NCI-H2196 treated with DMSO at 0.1 percent for 48 hours (cell line): Measurements from ENCODE around the gene ASTN2.

Source experiments
- DNase-seq: peaks from one replicate; lab custom pipeline; 2025; ENCODE audit not compliant: unreplicated experiment; lab: John Stamatoyannopoulos, UW

ASTN2 gene

DNA sequence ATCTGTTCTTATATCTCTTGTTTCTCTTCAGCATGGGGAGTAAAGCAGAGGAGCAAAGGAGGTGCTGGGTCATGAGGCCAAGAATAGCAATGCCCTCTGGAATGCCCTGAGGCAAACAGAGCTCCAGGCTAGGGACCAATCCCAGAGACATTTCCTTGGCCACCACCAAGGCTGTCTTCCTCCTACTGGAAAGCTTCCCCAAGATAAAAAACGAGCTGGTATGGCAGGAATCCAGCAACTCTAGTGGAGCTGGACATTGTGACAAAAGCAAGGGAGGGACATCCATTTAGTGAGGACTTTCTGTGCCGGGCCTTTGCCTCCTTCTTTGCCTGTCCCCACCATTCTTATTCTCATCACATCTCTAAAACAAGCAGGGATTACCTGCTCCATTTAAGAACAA is 161.6 kb downstream of the ASTN2 start:
- no peak for DNase-seq

DNA sequence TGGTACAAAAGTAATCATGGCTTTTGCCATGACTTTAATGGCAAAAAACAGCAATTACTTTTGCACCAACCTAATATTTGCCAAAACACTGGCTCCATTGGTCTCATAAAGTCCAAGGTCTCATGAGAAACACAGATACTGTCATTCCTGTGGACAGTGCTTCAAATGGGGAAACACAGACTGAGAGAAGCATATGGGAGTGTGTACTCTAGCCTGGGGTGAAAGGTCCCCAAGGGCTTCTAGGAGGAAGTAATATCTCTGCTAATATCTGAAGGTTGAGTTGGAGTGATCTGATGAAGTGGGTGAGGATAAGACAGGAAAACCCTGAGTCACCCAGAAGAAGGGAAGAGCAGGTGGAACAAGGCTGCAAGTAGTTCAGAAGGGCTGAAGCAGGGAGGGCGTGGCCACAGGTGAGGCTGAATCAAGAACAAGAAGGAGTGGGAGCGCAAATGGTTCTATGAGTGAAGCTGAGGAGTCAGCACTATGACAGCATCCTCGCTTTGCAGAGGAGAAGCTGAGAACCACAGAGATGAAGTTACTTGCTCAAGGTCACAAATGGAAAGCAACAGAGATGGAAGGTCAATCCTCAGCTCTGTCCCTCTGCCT is 164.1 kb downstream of the ASTN2 start:
- no peak for DNase-seq

GRCh38 chr9:117249799-117250198 is 165.1 kb downstream of the ASTN2 start:
- no peak for DNase-seq

GRCh38 chr9:117247266-117247665 is 167.6 kb downstream of the ASTN2 start:
- peak; percentile 18 for DNase-seq

- no peak for DNase-seq
Measured at GRCh38 chr9:117245175-117245829, 169.6 kb downstream of the ASTN2 start.

GRCh38 chr9:117242082-117242481 is 172.8 kb downstream of the ASTN2 start:
- no peak for DNase-seq

DNA sequence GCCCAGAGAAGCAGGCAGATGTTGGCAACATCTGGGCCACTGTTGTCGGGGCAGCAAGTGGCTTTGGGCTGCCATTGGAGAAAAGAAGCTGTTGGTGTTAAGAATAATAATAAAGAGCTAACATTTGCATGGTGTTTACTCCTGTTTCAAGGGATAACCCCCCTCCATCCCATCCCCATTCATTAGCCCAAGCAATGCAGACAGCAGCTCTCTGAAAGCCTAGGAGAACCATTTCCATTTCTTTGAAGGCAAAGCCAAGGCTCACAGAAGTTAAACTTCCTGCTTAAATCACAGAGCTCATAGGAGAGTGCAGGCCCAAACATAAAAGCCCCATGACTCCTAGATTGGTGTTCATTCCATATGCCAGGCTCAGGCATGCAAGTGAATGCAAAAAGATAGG is 175.4 kb downstream of the ASTN2 start:
- DNase-seq: no peak

DNA sequence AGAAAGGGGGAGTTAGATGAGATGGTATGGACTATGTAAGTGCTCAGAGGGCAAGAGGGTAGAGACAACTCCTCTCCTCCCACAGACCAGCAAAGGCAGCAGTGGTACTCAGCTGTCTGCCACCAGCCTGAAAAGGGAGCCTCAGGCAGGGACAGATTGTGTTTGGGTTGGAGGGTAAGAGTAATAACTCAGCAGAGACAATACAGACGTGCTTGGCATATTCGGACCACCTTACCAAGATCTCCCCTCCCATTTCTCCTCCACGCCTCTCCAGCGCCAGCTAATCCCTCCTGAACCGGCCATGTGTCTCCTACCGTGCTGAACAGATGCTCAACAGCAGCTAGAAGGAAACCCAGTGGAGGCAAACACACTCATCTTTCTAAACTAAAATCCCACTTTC is 180.8 kb downstream of the ASTN2 start:
- DNase-seq: no peak

DNA sequence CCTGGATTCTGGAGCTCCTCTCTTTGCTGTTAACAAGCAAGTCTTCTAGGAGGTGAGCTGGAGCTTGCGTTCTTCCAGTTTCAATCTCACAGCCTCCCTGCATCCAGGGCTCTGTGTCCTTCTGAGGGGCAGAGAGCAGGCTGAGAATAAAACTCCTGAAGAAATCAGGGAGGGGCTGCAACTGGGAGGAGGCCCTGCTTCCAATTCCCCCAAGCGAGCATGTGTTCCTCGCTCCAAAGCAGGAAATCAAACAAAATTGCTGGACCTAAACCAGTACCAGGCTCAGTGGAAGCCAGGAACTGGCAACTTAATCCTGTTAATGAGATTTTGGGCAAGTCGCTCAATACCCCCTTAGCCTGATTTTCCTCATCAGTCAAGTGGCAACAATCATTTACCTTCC is 181.8 kb downstream of the ASTN2 start:
- no peak for DNase-seq

GRCh38 chr9:117232281-117232680 is 182.6 kb downstream of the ASTN2 start:
- DNase-seq: no peak

GRCh38 chr9:117231012-117231411 is 183.8 kb downstream of the ASTN2 start:
- no peak for DNase-seq

DNA sequence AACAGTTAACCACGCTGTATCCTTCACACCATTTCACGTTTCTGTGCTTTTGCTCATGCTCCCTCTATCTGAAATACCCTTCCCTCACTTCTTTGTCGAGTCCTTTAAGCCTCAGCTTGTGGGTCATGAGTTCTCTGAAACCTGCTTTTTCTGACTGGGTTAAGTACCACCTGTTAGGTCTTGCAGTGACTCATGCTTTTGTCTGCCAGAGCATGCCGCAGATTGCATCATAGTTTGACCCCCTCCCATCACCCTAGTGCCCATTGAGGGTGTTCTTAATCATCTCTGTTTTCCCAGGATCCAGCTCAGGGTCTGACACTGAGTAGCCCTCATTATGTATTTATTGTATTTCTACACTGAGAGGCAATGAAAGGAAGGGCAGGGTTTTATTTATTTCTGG is 190.2 kb downstream of the ASTN2 start:
- DNase-seq: peak; percentile 54

DNA sequence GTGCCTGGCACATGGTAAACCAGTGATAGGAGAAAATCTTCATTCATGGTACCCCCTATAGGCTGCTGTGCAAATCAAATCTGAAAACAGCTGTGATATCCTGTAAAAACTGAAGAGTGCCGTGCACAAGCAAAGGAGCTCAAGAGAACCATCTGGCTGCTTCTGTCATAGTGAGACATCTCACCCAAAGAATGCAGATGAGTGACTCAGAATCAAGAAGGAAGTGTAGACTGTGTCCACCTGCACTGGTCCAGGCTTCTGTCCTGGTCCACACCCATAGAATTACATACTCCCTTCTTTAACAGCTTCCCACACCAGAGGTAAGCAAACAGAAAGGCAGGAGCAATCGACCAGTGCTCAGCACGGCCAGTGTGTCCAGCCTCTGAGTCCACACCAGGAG is 195.9 kb downstream of the ASTN2 start:
- DNase-seq: no peak

DNA sequence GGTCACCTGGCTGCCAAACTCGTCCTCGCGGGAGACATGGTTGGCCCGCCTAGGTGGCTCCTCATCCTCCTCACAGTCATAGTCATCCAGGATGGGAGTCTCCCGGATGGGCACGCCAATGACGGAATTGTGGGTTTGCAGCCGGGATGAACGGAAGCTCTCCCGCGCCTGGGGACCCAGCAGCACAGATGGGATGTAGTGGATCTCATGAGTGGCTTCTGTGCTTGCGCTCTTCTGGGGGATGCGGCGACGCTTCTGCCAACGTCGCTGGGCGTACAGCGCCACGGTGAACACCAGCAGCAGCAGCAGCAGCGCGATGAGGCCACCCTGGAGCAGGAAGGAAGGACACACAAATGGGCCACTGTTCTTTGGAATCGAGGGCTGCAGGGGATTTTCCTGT is 200.4 kb downstream of the ASTN2 start:
- DNase-seq: no peak

DNA sequence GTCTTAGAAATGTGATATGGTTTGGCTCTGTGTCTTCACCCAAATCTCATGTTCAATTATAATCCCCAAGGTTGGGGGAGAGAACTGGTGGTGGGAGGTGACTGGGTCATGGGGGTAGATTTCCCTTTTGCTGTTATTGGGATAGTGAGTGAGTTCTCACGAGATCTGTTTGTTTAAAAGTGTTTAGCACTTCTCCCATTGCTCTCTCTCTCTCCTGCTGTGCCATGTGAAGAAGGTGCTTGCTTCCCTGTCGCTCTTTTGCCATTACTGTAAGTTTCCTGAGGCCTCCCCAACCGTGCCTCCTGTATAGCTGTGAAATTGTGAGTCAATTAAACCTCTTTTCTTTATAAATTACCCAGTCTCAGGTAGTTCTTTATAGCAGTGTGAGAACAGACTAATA is 203.6 kb downstream of the ASTN2 start:
- DNase-seq: no peak

DNA sequence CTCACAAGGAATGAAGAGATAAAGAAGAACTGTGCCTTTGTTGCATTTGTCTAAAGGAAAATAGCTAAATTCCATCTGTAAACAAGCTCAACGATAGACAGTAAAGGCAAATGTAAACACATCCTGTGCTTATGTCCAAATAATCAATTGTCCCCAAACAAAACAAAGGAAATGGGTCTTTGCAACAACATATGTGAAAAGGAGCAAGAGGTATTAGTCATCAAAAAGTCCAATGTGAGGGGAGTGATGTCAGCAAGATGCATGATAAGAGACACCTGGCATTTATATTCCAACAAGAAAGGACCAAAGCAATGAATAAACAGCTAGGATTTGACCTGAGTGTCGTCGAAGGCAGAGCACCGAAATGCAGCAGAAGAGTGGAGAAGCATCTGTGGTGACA is 209.1 kb downstream of the ASTN2 start:
- no peak for DNase-seq

DNA sequence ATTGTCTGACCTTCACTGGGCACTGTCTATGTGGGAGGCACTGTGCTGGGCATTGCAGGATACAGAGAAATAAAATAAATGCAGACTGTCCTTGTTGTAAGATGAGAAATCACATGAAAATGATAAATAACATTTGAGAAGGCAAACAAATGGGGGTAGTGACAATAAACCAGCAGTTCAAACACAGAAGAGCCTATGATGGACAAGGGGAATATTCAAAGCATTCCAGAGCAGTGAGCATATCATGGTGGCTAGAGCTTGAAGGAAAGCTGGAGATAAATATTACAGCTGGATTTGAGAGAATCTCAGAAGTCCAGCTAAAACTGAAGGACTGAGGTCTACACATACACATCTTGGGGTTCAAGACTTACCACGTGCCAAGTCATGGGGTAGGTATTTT is 209.9 kb downstream of the ASTN2 start:
- no peak for DNase-seq

DNA sequence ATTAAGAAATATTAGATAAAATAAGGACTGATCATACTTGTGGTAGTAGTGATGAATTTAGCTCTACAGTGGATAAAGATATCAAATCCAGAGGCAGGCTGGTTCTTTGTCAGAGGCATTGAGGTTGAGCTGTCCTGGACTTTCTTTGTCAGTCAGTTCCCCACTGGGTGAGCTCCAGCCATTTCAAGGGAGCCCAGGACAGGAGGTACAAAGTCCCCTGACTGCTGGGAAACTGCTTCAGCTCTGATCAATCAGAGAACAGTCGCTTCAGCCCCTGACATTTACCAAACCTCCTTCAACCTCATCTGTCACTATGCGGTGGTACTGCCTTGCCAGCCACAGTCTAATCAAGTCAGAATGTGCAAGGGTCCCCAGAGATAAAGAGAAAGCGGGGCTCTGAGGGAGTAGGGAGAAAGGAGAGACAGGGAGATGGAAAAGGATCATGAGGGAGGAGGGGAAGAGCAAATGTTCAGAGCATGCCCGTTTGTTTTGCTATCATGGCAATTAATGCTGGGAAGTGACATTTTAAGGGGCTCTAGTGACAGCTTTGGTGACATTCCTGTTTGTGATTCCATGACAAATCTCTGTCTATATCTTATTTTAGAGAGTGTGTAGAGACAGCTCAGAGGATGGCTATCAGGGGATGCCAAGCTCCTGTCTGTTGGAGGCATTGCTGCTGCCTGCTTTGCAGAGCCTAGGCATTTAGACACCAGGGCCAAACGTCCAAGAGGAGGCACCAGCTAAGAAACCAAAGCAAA is 223.2 kb downstream of the ASTN2 start:
- DNase-seq: no peak

GRCh38 chr9:117189121-117189520 is 225.7 kb downstream of the ASTN2 start:
- DNase-seq: no peak

- no peak for DNase-seq
Measured at GRCh38 chr9:117188394-117188793, 226.5 kb downstream of the ASTN2 start.

- no peak for DNase-seq
Measured at GRCh38 chr9:117187498-117187897, 227.4 kb downstream of the ASTN2 start.

- no peak for DNase-seq
Measured at GRCh38 chr9:117184173-117184572, 230.7 kb downstream of the ASTN2 start.
